22Rv1 (cell line): Measurements from ENCODE around the gene SLX4IP.

Experiments used
- H3K27ac ChIP-seq: fragments of 450-650 bp; 2 replicates; pipeline ENCODE4 v1.5.1; 2017
- ZFX ChIP-seq: fragments of 450-650 bp; IDR thresholded peaks from 2 replicates; pipeline ENCODE4 v1.6.1; 2017; ENCODE audit warnings: antibody characterized with exemption, borderline replicate concordance
- TF ChIP-seq, protein P1 (sequence below): fragments of 450-650 bp; IDR thresholded peaks from 2 replicates; pipeline ENCODE4 v1.5.1; 2017; ENCODE audit warnings: mild to moderate bottlenecking

Gene SLX4IP

DNA sequence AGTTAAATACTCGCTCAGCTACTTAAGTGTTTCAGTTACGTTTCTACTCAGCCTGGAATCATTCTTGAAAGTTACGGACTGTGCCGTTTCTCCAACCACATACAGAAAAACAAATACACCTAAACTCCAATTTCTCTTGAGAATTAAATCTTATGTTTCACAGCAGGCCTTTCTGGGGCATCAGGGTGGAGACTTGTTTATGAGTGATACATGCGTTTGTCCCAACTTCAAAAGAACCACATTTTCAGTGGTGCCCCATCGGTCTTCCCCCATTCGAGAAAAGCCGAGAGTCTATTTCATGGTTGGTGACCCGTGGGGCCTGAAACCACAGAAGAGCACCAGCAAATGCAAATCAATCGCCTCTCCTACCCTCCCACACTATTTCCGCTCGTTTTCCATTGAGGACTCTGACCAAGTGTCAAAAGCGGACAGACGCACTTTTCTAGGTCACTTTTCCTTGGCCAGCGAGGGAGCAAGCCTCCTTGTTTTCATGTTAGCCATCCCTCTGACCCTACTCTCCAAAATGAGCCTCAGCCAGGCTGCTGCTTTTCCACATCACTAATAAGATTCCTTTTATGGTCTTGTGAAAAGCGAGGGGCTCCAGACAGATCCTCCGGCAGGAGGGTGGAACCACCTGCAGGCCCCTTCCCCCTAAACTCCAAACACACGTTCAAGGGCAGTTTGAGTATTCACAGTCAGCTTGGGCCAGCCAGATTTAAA lies 235.6 kb downstream of the SLX4IP start:
- TF ChIP-seq, protein P1, sequence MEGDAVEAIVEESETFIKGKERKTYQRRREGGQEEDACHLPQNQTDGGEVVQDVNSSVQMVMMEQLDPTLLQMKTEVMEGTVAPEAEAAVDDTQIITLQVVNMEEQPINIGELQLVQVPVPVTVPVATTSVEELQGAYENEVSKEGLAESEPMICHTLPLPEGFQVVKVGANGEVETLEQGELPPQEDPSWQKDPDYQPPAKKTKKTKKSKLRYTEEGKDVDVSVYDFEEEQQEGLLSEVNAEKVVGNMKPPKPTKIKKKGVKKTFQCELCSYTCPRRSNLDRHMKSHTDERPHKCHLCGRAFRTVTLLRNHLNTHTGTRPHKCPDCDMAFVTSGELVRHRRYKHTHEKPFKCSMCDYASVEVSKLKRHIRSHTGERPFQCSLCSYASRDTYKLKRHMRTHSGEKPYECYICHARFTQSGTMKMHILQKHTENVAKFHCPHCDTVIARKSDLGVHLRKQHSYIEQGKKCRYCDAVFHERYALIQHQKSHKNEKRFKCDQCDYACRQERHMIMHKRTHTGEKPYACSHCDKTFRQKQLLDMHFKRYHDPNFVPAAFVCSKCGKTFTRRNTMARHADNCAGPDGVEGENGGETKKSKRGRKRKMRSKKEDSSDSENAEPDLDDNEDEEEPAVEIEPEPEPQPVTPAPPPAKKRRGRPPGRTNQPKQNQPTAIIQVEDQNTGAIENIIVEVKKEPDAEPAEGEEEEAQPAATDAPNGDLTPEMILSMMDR = no peak
- TF ChIP-seq ZFX = no peak
- no peak overlapping the region for H3K27ac ChIP-seq

DNA sequence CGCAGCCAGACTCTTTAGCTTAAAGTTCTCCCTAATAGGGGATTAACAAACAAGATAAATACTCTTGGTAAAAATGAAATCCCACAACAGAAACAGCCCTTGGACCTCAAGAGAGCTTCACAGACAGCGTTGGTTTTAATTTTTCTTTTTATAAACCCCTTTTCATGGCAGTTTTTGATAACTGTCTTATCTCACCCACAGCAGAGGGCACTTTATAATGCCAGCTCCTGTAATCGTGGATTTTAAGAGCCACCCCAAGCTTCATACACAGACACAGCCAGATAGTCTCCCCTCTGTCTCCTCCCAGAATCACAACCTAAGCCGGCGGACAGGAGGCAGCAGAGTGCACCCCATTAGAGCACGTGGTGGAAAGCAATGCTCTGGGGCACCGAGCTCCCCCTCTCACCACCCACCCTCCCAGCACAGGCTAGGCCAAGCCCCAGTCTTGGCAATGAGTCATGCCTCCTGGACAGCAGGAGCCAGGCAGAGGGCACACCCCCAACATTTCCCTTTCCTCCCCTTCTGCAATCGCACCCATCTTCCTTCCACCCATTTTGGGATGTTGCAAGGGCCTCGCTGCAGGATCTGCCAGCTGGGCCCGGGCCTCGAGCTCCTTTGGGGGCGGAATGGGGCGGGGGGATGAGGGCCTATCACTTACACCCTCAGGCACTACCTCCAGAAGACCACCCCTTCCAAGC lies 236.3 kb downstream of the SLX4IP start:
- TF ChIP-seq, protein P1 = no peak
- no peak overlapping the region for H3K27ac ChIP-seq

- H3K27ac ChIP-seq = no peak overlapping the region
- TF ChIP-seq ZFX = no peak
- TF ChIP-seq, protein P1 = no peak
Observed at GRCh38 chr20:10671919-10672623, 237.0 kb downstream of the SLX4IP start.

GRCh38 chr20:10672624-10673127 lies 237.6 kb downstream of the SLX4IP start:
- TF ChIP-seq, protein P1 = no peak
- no peak for TF ChIP-seq ZFX
- H3K27ac ChIP-seq = no peak overlapping the region

DNA sequence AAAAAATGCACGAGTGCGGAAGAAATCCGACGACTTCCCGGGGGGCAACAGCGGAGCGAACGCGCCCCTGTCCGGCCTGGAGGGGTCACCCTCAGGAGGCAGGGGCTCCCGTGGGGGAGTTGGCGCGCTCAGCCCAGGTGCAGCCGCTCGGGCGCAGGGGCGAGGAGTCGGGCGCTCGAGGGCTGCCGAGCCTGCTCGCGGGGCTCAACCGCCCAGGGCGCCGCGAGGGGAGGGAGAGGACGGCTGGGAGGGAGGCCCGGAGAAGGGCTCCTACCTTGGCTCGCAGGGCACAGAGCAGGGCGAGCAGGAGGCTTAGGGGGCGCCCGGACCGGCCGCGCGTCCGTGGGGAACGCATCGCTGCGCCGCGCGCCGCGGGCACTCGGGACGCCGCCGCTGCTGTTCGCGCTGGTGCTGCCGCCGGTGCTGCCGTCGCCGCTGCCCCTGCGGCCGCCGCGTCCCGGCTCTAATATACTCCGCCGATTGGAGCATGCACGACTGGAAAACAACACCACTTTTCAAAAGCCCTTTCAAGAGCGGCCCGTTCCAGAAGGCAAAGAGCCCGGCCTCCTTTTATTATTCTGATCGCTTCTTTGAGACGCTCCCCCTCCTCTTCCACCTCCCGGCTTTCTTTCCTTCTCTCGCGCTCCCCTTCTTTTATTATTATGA lies 238.2 kb downstream of the SLX4IP start:
- TF ChIP-seq, protein P1 = no peak
- H3K27ac ChIP-seq = no peak overlapping the region

GRCh38 chr20:10673842-10674683 lies 239.0 kb downstream of the SLX4IP start, which contains the start of gene JAG1:
Gene JAG1 (minus strand): TSS chr20:10673999. CDS start chr20:10673530, 469 bp downstream.
- TF ChIP-seq ZFX = no peak
- TF ChIP-seq, protein P1 = no peak
- no peak within 1 kb of the TSS for H3K27ac ChIP-seq
